Osteoblast (primary cell): ENCODE data around the gene CD8B2. TPM values are rescaled to one million over a fixed set of nuclear protein-coding genes. Genes with fewer than 3 reads are reported as not detected.
"Not testable (repeated sequence)": the region's sequence is repeated elsewhere in the genome, so short reads cannot be mapped to it uniquely, and the experiment has no call there.

Source experiments
- DNase-seq: peaks from one replicate; pipeline ENCODE4 v3.0.0; 2011; ENCODE audit warnings: low spot score, mixed read lengths; ENCODE audit not compliant: insufficient read length; ENCODE audit errors: missing footprints
- H2AFZ ChIP-seq: 2 replicates; pipeline ENCODE4 v1.6.0; 2011; ENCODE audit warnings: mild to moderate bottlenecking, low read length
- H3K27ac ChIP-seq: 2 replicates; pipeline ENCODE4 v1.5.1; 2011; ENCODE audit warnings: mild to moderate bottlenecking, low read depth, low read length, moderate library complexity
- H3K27me3 ChIP-seq: 2 replicates; pipeline ENCODE4 v1.6.0; 2012; ENCODE audit warnings: mild to moderate bottlenecking, control low read depth, inconsistent platforms, low read length, moderate library complexity; ENCODE audit not compliant: insufficient read depth
- H3K36me3 ChIP-seq: 2 replicates; pipeline ENCODE4 v1.5.1; 2011; ENCODE audit warnings: mild to moderate bottlenecking, low read length, control low read depth, moderate library complexity; ENCODE audit not compliant: insufficient read depth
- H3K4me1 ChIP-seq: 2 replicates; pipeline ENCODE4 v1.5.1; 2011; ENCODE audit warnings: mild to moderate bottlenecking, low read length, control low read depth, moderate library complexity; ENCODE audit not compliant: insufficient read depth
- H3K4me2 ChIP-seq: 2 replicates; pipeline ENCODE4 v1.6.0; 2011; ENCODE audit warnings: mild to moderate bottlenecking, low read length; ENCODE audit not compliant: insufficient read depth
- H3K4me3 ChIP-seq: fragments of 200-600 bp; sonication (generic); 3 replicates; pipeline ENCODE4 v1.5.1; 2012; ENCODE audit warnings: mild to moderate bottlenecking, low read length, inconsistent platforms; ENCODE audit not compliant: insufficient read depth
- H3K79me2 ChIP-seq: 2 replicates; pipeline ENCODE4 v1.6.0; 2012; ENCODE audit warnings: mild to moderate bottlenecking, low read length, control low read depth, inconsistent platforms; ENCODE audit not compliant: insufficient read depth
- H3K9me3 ChIP-seq: 2 replicates; pipeline ENCODE4 v1.5.1; 2011; ENCODE audit warnings: low read depth, low read length, control low read depth
- H4K20me1 ChIP-seq: 2 replicates; pipeline ENCODE4 v1.6.0; 2012; ENCODE audit warnings: mild to moderate bottlenecking, low read length, control low read depth; ENCODE audit not compliant: insufficient read depth
- total RNA-seq: library from RNA; depleted of rRNA; stranded (reverse); fragments of >200 nt; gene quantifications from 2 replicates; pipeline ENCODE4 v1.2.3, GENCODE V29; 2012

Gene CD8B2
- total RNA-seq, 1 donor: not detected

DNA sequence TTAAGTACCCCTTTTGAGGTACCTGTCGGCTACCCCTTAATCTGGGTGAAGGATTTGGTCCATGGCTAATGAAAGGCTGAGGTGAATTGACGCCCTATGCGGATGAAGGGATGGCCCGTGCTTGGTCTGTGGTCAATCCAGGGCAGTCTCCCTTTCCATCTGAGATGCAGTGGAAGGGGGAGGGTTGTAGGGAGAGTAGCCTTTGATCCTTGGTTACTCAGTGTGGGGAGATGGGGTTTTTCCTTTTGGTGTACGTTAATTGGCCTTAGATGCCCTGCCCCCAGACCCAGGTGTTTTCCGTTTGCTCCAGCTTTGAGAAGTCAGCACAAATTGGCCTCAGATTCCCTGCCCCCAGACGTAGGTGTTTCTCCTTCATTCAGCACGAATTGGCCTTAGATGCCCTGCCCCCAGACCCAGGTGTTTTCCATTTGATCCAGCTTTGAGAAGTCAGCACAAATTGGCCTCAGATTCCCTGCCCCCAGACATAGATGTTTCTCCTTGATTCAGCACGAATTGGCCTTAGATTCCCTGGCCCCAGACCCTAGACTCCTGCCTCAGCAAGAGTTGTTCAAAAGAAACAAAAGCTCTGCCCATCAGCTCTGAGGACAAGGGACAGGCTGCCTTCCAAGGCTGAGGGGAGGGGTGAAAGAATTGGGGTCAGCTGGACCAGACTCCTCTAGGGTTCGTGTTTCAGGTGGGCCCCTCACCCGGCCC lies 21.7 kb downstream of the CD8B2 start:
- not testable (repeated sequence) for H3K36me3 ChIP-seq, H2AFZ ChIP-seq, H3K9me3 ChIP-seq, DNase-seq, H3K27me3 ChIP-seq, H3K27ac ChIP-seq, H4K20me1 ChIP-seq, H3K79me2 ChIP-seq, H3K4me3 ChIP-seq, H3K4me1 ChIP-seq, H3K4me2 ChIP-seq

- not testable (repeated sequence) for H3K27me3 ChIP-seq, H4K20me1 ChIP-seq, H3K79me2 ChIP-seq, H3K4me1 ChIP-seq, DNase-seq, H3K9me3 ChIP-seq, H2AFZ ChIP-seq, H3K4me3 ChIP-seq, H3K4me2 ChIP-seq, H3K36me3 ChIP-seq, H3K27ac ChIP-seq
These were observed 22.2 kb downstream of the CD8B2 start for GRCh38 chr2:106509374-106509770.

GRCh38 chr2:106510791-106511190 lies 23.6 kb downstream of the CD8B2 start:
- not testable (repeated sequence) for H3K9me3 ChIP-seq, H3K27me3 ChIP-seq, H3K27ac ChIP-seq, H3K4me3 ChIP-seq, H4K20me1 ChIP-seq, H2AFZ ChIP-seq, H3K4me2 ChIP-seq, H3K79me2 ChIP-seq, H3K4me1 ChIP-seq, H3K36me3 ChIP-seq, DNase-seq

- not testable (repeated sequence) for H4K20me1 ChIP-seq, H3K9me3 ChIP-seq, H3K36me3 ChIP-seq, DNase-seq, H3K27ac ChIP-seq, H3K4me1 ChIP-seq, H2AFZ ChIP-seq, H3K79me2 ChIP-seq, H3K27me3 ChIP-seq
- H3K4me2 ChIP-seq: peak overlapping the region; percentile 74
- H3K4me3 ChIP-seq: peak overlapping the region; percentile 58
These were observed 24.3 kb downstream of the CD8B2 start for GRCh38 chr2:106511476-106511901.

DNA sequence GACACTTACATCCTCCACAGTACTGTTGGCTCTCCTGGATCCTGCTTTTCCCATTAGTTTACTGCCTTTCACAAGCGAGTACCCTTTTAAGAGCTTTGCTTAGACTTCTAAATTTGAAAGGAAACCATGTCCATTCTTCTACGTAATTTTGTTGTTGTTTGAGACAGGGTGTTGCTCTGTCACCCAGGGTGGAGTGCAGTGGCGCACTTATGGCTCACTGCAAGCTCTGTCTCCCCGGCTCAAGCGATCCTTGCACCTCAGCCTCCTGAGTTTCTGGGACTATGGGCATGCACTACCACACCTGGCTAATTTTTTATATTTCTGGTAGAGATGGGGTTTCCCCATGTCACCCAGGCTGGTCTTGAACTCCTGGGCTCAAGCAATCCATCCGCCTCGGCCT lies 24.8 kb downstream of the CD8B2 start:
- not testable (repeated sequence) for H3K9me3 ChIP-seq, H3K36me3 ChIP-seq, H3K27me3 ChIP-seq, H3K79me2 ChIP-seq, H3K4me1 ChIP-seq, DNase-seq, H4K20me1 ChIP-seq, H3K27ac ChIP-seq
- H3K4me3 ChIP-seq: peak overlapping the region; percentile 58
- H3K4me2 ChIP-seq: peak overlapping the region; percentile 74
- H2AFZ ChIP-seq: peak overlapping the region; percentile 81

- not testable (repeated sequence) for H3K4me2 ChIP-seq, H3K9me3 ChIP-seq, H3K27me3 ChIP-seq, H3K4me1 ChIP-seq, H4K20me1 ChIP-seq, H3K79me2 ChIP-seq, H3K4me3 ChIP-seq, DNase-seq, H3K36me3 ChIP-seq, H3K27ac ChIP-seq, H2AFZ ChIP-seq
These were observed 26.2 kb downstream of the CD8B2 start for GRCh38 chr2:106513391-106513790.

DNA sequence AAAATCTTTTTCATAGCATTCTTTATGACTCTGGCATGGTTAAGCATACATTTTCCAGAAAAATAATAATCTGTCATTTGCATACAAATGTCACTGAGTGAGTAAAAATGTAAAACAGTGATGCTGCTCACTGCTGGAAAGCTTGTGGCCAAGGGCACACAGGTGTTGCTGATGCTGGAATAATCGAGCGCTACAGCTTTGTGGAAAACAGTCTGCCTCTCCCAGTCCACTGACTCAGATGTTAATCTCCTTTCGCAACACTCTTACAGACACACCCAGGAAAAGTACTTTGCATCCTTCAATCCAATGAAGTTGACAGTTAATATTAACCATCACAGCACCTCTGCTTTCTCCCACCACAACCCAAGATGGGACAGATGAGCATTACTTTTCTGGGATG lies 27.7 kb downstream of the CD8B2 start:
- not testable (repeated sequence) for DNase-seq, H3K4me1 ChIP-seq, H2AFZ ChIP-seq

More for the DNA sequence above, 27.7 kb downstream of the CD8B2 start:
- H3K27me3 ChIP-seq, H3K9me3 ChIP-seq, H3K36me3 ChIP-seq, H3K79me2 ChIP-seq, H3K4me3 ChIP-seq, H4K20me1 ChIP-seq, H3K27ac ChIP-seq, H3K4me2 ChIP-seq: not testable (repeated sequence)
